Esophagus squamous epithelium (tissue), 4 donors: ENCODE data around the gene BMPR1B.

Source experiments
- POLR2A ChIP-seq, 4 donors: fragments of 450-650 bp; IDR thresholded peaks; one replicate each; pipeline ENCODE4 v1.6.1; 2017; ENCODE audit warnings: antibody characterized with exemption in 4 of 4, mild to moderate bottlenecking in 4 of 4, moderate library complexity in 3 of 4
- TF ChIP-seq, protein P1 (sequence below), 6 experiments: fragments of 450-650 bp in 4 of 6; fragments of 200-600 bp in 2 of 6; sonication (generic) in 2 of 6; IDR thresholded peaks; one replicate each; pipeline ENCODE4 v1.5.1; 2016 to 2019; ENCODE audit warnings: antibody characterized with exemption in 6 of 6, mild to moderate bottlenecking in 4 of 6, moderate library complexity in 4 of 6

- TF ChIP-seq, protein P1, sequence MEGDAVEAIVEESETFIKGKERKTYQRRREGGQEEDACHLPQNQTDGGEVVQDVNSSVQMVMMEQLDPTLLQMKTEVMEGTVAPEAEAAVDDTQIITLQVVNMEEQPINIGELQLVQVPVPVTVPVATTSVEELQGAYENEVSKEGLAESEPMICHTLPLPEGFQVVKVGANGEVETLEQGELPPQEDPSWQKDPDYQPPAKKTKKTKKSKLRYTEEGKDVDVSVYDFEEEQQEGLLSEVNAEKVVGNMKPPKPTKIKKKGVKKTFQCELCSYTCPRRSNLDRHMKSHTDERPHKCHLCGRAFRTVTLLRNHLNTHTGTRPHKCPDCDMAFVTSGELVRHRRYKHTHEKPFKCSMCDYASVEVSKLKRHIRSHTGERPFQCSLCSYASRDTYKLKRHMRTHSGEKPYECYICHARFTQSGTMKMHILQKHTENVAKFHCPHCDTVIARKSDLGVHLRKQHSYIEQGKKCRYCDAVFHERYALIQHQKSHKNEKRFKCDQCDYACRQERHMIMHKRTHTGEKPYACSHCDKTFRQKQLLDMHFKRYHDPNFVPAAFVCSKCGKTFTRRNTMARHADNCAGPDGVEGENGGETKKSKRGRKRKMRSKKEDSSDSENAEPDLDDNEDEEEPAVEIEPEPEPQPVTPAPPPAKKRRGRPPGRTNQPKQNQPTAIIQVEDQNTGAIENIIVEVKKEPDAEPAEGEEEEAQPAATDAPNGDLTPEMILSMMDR (IDR thresholded peaks at IDR 0.05) = no peak
- no peak for TF ChIP-seq POLR2A (IDR thresholded peaks at IDR 0.05)
Observed at GRCh38 chr4:94912606-94913005, 154.9 kb downstream of the BMPR1B start.
